Measurements from ENCODE around the gene FKBP8.

GRCh38 chr19:18488838-18489626 lies 54.3 kb downstream of the FKBP8 start:
- TF ChIP-seq CTCF (conservative IDR thresholded peaks at IDR 0.05; ENCODE audit: low read depth, low read length) (peak; percentile 29; the same call in 1 of the 2 replicates), POLR2A (IDR thresholded peaks at IDR 0.05; ENCODE audit: low read depth, low read length) (no peak), USF2 (IDR thresholded peaks at IDR 0.05; ENCODE audit: low read depth, low read length) (no peak), ELK1 (IDR thresholded peaks at IDR 0.05; ENCODE audit: borderline replicate concordance, low read depth, low read length) (no peak), CEBPB (IDR thresholded peaks at IDR 0.05; ENCODE audit: low read depth, low read length) (no peak), MXI1 (IDR thresholded peaks at IDR 0.05; ENCODE audit: borderline replicate concordance, low read depth, low read length) (no peak), RFX5 (IDR thresholded peaks at IDR 0.05; ENCODE audit: low read depth, low read length) (no peak), MAZ (IDR thresholded peaks at IDR 0.05; ENCODE audit: borderline replicate concordance, low read depth, low read length) (no peak), SMC3 (IDR thresholded peaks at IDR 0.05; ENCODE audit: low read depth, low read length) (no peak), BHLHE40 (IDR thresholded peaks at IDR 0.05; ENCODE audit: low read depth, low read length) (no peak), FOS (IDR thresholded peaks at IDR 0.05; ENCODE audit: low read depth, low read length) (no peak), RAD21 (IDR thresholded peaks at IDR 0.05; ENCODE audit: low read length) (peak; percentile 36), CHD1 (IDR thresholded peaks at IDR 0.05; ENCODE audit: low read depth, low read length) (no peak), RCOR1 (IDR thresholded peaks at IDR 0.05; ENCODE audit: insufficient replicate concordance, low read length) (no peak)

Measured in IMR-90 (cell line).